HepG2 (cell line): Measurements from ENCODE around the gene BAZ2A. TPM values are rescaled to one million over a fixed set of nuclear protein-coding genes. Genes with fewer than 3 reads are reported as not detected.

Source experiments
- ATAC-seq: fragments of 200-7000 bp; cut with Tn5 transposase; 3 replicates; pipeline ENCODE4 v1.9.1; 2020; ENCODE audit warnings: mild to moderate bottlenecking, moderate library complexity
- BruUV-seq: library from RNA; stranded (reverse); fragments of 400-500 nt; replicated peaks from 2 replicates; lab custom pipeline; 2021; lab: Mats Ljungman, UMichigan
- CTCF ChIA-PET: fragments of 300-600 bp; formaldehyde crosslinking; extraction: SDS; loops from one replicate; lab custom pipeline; 2021; ENCODE audit warnings: low total read pairs, inconsistent platforms, low intra/inter-chr PET ratio; lab: Yijun Ruan, JAX
- POLR2A ChIA-PET: fragments of 350-600 bp; sonication (Branson Sonifier 250); formaldehyde crosslinking; loops from one replicate; lab custom pipeline; 2020; ENCODE audit warnings: antibody characterized with exemption, inconsistent platforms; lab: Yijun Ruan, JAX
- DNase-seq: peaks from one replicate; pipeline ENCODE4 v3.0.0-alpha.2; 2015; ENCODE audit warnings: low spot score
- FAIRE-seq: peaks from 3 replicates; lab custom pipeline; 2011; peaks lifted over from hg19 to GRCh38; lab: Jason Lieb, UNC
- H2AFZ ChIP-seq: one replicate; pipeline ENCODE4 v1.6.1; 2011; ENCODE audit warnings: low read length, inconsistent platforms
- H3K27ac ChIP-seq: fragments of 300-600 bp; 3 replicates; pipeline ENCODE4 v1.8.0; 2011; ENCODE audit warnings: mixed run types, mild to moderate bottlenecking, mixed read lengths, low read length, inconsistent platforms; ENCODE audit not compliant: insufficient read depth; ENCODE audit errors: extremely low read length
- H3K27me3 ChIP-seq, 2 experiments: fragments of 200-600 bp in 1 of 2; 2 replicates in 1 of 2; 3 replicates in 1 of 2; pipeline versions ENCODE4 v1.6.0 to v1.8.0; 2011; ENCODE audit warnings: low read length in 2 of 2, mild to moderate bottlenecking in 2 of 2, moderate library complexity in 2 of 2, inconsistent platforms in 1 of 2; ENCODE audit not compliant: insufficient read depth in 2 of 2, control insufficient read depth in 1 of 2
- H3K36me3 ChIP-seq, 2 experiments: fragments of 200-600 bp in 1 of 2; replicated peaks in 1 of 2; 2 replicates in 1 of 2; 3 replicates in 1 of 2; pipeline versions ENCODE4 v1.5.1 to v1.8.0; 2011; ENCODE audit warnings: low read length in 2 of 2, inconsistent platforms in 1 of 2; ENCODE audit not compliant: insufficient read depth in 2 of 2, control insufficient read depth in 1 of 2
- H3K4me1 ChIP-seq: 2 replicates; pipeline ENCODE4 v1.5.1; 2012; ENCODE audit warnings: low read length, inconsistent platforms; ENCODE audit not compliant: insufficient read depth
- H3K4me2 ChIP-seq: 2 replicates; pipeline ENCODE4 v1.6.0; 2011; ENCODE audit warnings: low read depth, low read length, inconsistent platforms
- H3K4me3 ChIP-seq, 3 experiments: fragments of 200-600 bp in 1 of 3; sonication (generic), shearing (Covaris generic) in 1 of 3; replicated peaks in 1 of 3; 2 replicates each; pipeline ENCODE4 v1.5.1; 2011 to 2016; ENCODE audit warnings: low read length in 3 of 3, inconsistent platforms in 2 of 3, low read depth in 2 of 3, mild to moderate bottlenecking in 2 of 3, control low read depth in 1 of 3, mixed read lengths in 1 of 3; ENCODE audit not compliant: insufficient read depth in 1 of 3
- H3K79me2 ChIP-seq: one replicate; pipeline ENCODE4 v1.6.1; 2011; ENCODE audit warnings: low read length, inconsistent platforms; ENCODE audit not compliant: insufficient read depth
- H3K9ac ChIP-seq: 2 replicates; pipeline ENCODE4 v1.6.0; 2011; ENCODE audit warnings: mild to moderate bottlenecking, low read depth, low read length, inconsistent platforms; ENCODE audit not compliant: insufficient read depth
- H3K9me3 ChIP-seq: 2 replicates; pipeline ENCODE4 v1.5.1; 2012; ENCODE audit warnings: mild to moderate bottlenecking, low read length
- H4K20me1 ChIP-seq: 2 replicates; pipeline ENCODE4 v1.6.0; 2011; ENCODE audit warnings: inconsistent platforms, mild to moderate bottlenecking, low read length, moderate library complexity; ENCODE audit not compliant: insufficient read depth
- DMTF1 ChIP-seq: sonication (generic); formaldehyde crosslinking; IDR thresholded peaks from 2 replicates; pipeline ENCODE4 v1.4.0; 2020; ENCODE audit warnings: mild to moderate bottlenecking, missing genetic modification reagents
- HNRNPLL ChIP-seq: fragments of 200-400 bp; formaldehyde crosslinking; IDR thresholded peaks from 2 replicates; pipeline ENCODE4 v1.6.1; 2017; ENCODE audit warnings: mild to moderate bottlenecking, low read depth, low read length; ENCODE audit not compliant: poor library complexity, severe bottlenecking
- KMT2B ChIP-seq: IDR thresholded peaks from 2 replicates; pipeline ENCODE4 v1.6.1; 2016; ENCODE audit warnings: missing genetic modification reagents, missing compliant biosample characterization
- RELA ChIP-seq: sonication (generic); formaldehyde crosslinking; IDR thresholded peaks from 2 replicates; pipeline ENCODE4 v1.4.0; 2020; ENCODE audit warnings: missing genetic modification reagents
- STAG1 ChIP-seq: sonication (generic); formaldehyde crosslinking; IDR thresholded peaks from 2 replicates; pipeline ENCODE4 v1.4.0; 2020; ENCODE audit warnings: missing genetic modification reagents
- ZNF281 ChIP-seq: sonication (generic); formaldehyde crosslinking; IDR thresholded peaks from 2 replicates; pipeline ENCODE4 v1.4.0; 2020; ENCODE audit warnings: missing genetic modification reagents, borderline replicate concordance
- ZNF770 ChIP-seq: sonication (generic); formaldehyde crosslinking; IDR thresholded peaks from 2 replicates; pipeline ENCODE4 v1.5.0; 2020; ENCODE audit warnings: mild to moderate bottlenecking, missing genetic modification reagents
- WGBS: methylation state at CpG from one replicate; pipeline ENCODE4 v1.1.6; 2017; ENCODE audit warnings: low lambda C conversion rate; 5-methylcytosine and 5-hydroxymethylcytosine counted together
- in situ Hi-C: cut with HindIII; loops from 2 replicates; pipeline ENCODE4 v1.10.0; 2017; ENCODE audit warnings: low pct_unique_long_range_greater_than_20kb; ENCODE audit not compliant: extremely low pct_ligation_motif_present
- intact Hi-C: fragments of 100-400 bp; cut with micrococcal nuclease; formaldehyde crosslinking; loops from one replicate; pipeline ENCODE4 v1.10.0; 2022; ENCODE audit not compliant: unreplicated experiment
- polyA plus RNA-seq, 8 experiments: library from polyadenylated mRNA; depleted of rRNA in 3 of 8; stranded (reverse) in 7 of 8; unstranded in 1 of 8; fragments of >200 nt; fragmentation: Illumina TruSeq in 4 of 8; extraction: Trizol in 4 of 8; gene quantifications; 2 replicates each; pipeline versions ENCODE4 v1.2.1 to v1.2.3, GENCODE V29; 2011 to 2016; ENCODE audit warnings: low read depth in 4 of 8, missing spikeins in 1 of 8, mixed read lengths in 1 of 8; ENCODE audit not compliant: insufficient read depth in 1 of 8
- total RNA-seq, 5 experiments: library from RNA; depleted of rRNA; stranded (reverse); fragments of >200 nt; fragmentation: Illumina TruSeq; extraction: Trizol; gene quantifications; 2 replicates each; pipeline ENCODE4 v1.2.3, GENCODE V29; 2016; ENCODE audit warnings: low read depth in 1 of 5
- TF ChIP-seq, protein P1 (sequence below): sonication (generic); formaldehyde crosslinking; IDR thresholded peaks from 2 replicates; pipeline ENCODE4 v1.8.0; 2022; ENCODE audit warnings: missing genetic modification reagents, mild to moderate bottlenecking, borderline replicate concordance
- TF ChIP-seq, protein P2 (sequence below): sonication (generic); formaldehyde crosslinking; IDR thresholded peaks from 2 replicates; pipeline ENCODE4 v1.9.0; 2022; ENCODE audit warnings: missing genetic modification reagents, mild to moderate bottlenecking, borderline replicate concordance

Gene BAZ2A
- total and polyA plus RNA-seq, 2 of the 13 experiments (the other 11 are each of a cell fraction or from before 2014, with no cell fraction given) = 21.8 to 73.5 TPM

- CTCF ChIA-PET = no interaction called here
- TF ChIP-seq, protein P1, sequence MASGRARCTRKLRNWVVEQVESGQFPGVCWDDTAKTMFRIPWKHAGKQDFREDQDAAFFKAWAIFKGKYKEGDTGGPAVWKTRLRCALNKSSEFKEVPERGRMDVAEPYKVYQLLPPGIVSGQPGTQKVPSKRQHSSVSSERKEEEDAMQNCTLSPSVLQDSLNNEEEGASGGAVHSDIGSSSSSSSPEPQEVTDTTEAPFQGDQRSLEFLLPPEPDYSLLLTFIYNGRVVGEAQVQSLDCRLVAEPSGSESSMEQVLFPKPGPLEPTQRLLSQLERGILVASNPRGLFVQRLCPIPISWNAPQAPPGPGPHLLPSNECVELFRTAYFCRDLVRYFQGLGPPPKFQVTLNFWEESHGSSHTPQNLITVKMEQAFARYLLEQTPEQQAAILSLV (CRISPR knock-in tag) = 0 out of 2 replicates have a peak, but pooled peaks have one; percentile 17
- TF ChIP-seq, protein P2, sequence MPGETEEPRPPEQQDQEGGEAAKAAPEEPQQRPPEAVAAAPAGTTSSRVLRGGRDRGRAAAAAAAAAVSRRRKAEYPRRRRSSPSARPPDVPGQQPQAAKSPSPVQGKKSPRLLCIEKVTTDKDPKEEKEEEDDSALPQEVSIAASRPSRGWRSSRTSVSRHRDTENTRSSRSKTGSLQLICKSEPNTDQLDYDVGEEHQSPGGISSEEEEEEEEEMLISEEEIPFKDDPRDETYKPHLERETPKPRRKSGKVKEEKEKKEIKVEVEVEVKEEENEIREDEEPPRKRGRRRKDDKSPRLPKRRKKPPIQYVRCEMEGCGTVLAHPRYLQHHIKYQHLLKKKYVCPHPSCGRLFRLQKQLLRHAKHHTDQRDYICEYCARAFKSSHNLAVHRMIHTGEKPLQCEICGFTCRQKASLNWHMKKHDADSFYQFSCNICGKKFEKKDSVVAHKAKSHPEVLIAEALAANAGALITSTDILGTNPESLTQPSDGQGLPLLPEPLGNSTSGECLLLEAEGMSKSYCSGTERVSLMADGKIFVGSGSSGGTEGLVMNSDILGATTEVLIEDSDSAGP (CRISPR knock-in tag) = peak; percentile 98
- no peak for TF ChIP-seq RELA (CRISPR knock-in tag)
- peak; percentile 18; the same call in 1 of the 2 replicates for TF ChIP-seq STAG1
- TF ChIP-seq KMT2B (CRISPR knock-in tag) = 0 out of 2 replicates have a peak, but pooled peaks have one; percentile 25
- peak; percentile 73 for TF ChIP-seq HNRNPLL
- no peak for TF ChIP-seq DMTF1 (CRISPR knock-in tag)
- no peak for TF ChIP-seq ZNF770
- peak; percentile 31; the same call in 1 of the 2 replicates for TF ChIP-seq ZNF281 (CRISPR knock-in tag)
Measured at GRCh38 chr12:56634837-56635791, 5.0 kb upstream of the BAZ2A start.

More at GRCh38 chr12:56634837-56635791, 5.0 kb upstream of the BAZ2A start:
- POLR2A ChIA-PET = interaction anchor here (1.0 to 3.9 kb wide), 11 partner anchors 10 to 414 kb away, joined by 3 to 58 read pairs (median 4); partner anchors contain the start of genes ATP5F1B, NACA, PTGES3 and RBMS2
- Histone ChIP-seq H3K4me1 (peaks cover 49% of the 10 kb centered on the region), H3K9ac (peak overlapping the region; percentile 77), H3K79me2 (peaks cover 27% of the 10 kb centered on the region), H3K9me3 (no peaks in the 10 kb centered on the region), H3K36me3 (peaks cover 3 to 24% of the 10 kb centered on the region in 2 experiments), H3K4me2 (peak overlapping the region; percentile 100), H4K20me1 (no peaks in the 10 kb centered on the region), H3K27ac (peak overlapping the region; percentile 92), H2AFZ (no peak overlapping the region), H3K4me3 (peak overlapping the region; percentile 68 to 92 (median 80)), H3K27me3 (peaks cover 0 to 3% of the 10 kb centered on the region in 2 experiments; a peak in 1 of 5 replicates)
- peak; percentile 75 for DNase-seq
- no peak for FAIRE-seq
- in situ Hi-C loops (no loop called here), intact Hi-C loops (no loop called here)
- no TSS peak for BruUV-seq
- WGBS = 0% methylated on average over 17 of the region's 47 CpGs
- ATAC-seq = peak; percentile 50
